GM12875 (cell line): ENCODE measurements around the gene NPAS2.

Experiments
- H3K4me3 ChIP-seq: one replicate; pipeline ENCODE4 v1.5.1; 2011; ENCODE audit warnings: low read depth, low read length, control low read depth
- CTCF ChIP-seq: IDR thresholded peaks from 2 replicates; pipeline ENCODE4 v1.5.1; 2011; ENCODE audit warnings: low read depth, mild to moderate bottlenecking, control low read depth, inconsistent platforms, low read length, moderate library complexity, borderline replicate concordance; ENCODE audit not compliant: insufficient read depth

NPAS2 gene

GRCh38 chr2:100857915-100858314, 38.0 kb downstream of the NPAS2 start:
- no peak for TF ChIP-seq CTCF
- no peak overlapping the region for H3K4me3 ChIP-seq

GRCh38 chr2:100859902-100860301, 40.0 kb downstream of the NPAS2 start:
- H3K4me3 ChIP-seq, result no peak overlapping the region
- no peak for TF ChIP-seq CTCF

GRCh38 chr2:100861340-100861739, 41.4 kb downstream of the NPAS2 start:
- no peak overlapping the region for H3K4me3 ChIP-seq
- no peak for TF ChIP-seq CTCF

GRCh38 chr2:100862081-100862480, 42.1 kb downstream of the NPAS2 start:
- TF ChIP-seq CTCF, result no peak
- no peak overlapping the region for H3K4me3 ChIP-seq

GRCh38 chr2:100865816-100866460, 46.0 kb downstream of the NPAS2 start:
- TF ChIP-seq CTCF, result no peak
- H3K4me3 ChIP-seq, result no peak overlapping the region

GRCh38 chr2:100868083-100868482, 48.1 kb downstream of the NPAS2 start:
- no peak for TF ChIP-seq CTCF

GRCh38 chr2:100869120-100869519, 49.2 kb downstream of the NPAS2 start:
- TF ChIP-seq CTCF, result no peak
- H3K4me3 ChIP-seq, result no peak overlapping the region

More at GRCh38 chr2:100868083-100868482, 48.1 kb downstream of the NPAS2 start:
- H3K4me3 ChIP-seq, result no peak overlapping the region
